Mesenchymal stem cell (in vitro differentiated cells and primary cell): Measurements from ENCODE around the gene PSMB11.

ENCODE experiments used
- DNase-seq: peaks from one replicate; pipeline ENCODE4 v3.0.0-alpha.2; 2013
- H2AFZ ChIP-seq: one replicate; pipeline ENCODE4 v1.6.1; 2013; ENCODE audit warnings: low read depth, mild to moderate bottlenecking, control low read depth, inconsistent platforms, low read length, moderate library complexity
- H2AK5ac ChIP-seq: 2 replicates; pipeline ENCODE4 v1.6.1; 2013; ENCODE audit warnings: low read length, moderate library complexity, mild to moderate bottlenecking, inconsistent platforms; ENCODE audit not compliant: severe bottlenecking
- H2BK120ac ChIP-seq: one replicate; pipeline ENCODE4 v1.6.1; 2013; ENCODE audit warnings: low read depth, mild to moderate bottlenecking, inconsistent platforms, low read length, moderate library complexity
- H2BK12ac ChIP-seq, 2 experiments: one replicate each; pipeline ENCODE4 v1.6.1; 2013; ENCODE audit warnings: inconsistent platforms in 2 of 2, low read length in 2 of 2, mild to moderate bottlenecking in 2 of 2, moderate library complexity in 2 of 2, control low read depth in 1 of 2
- H2BK15ac ChIP-seq: one replicate; pipeline ENCODE4 v1.6.1; 2013; ENCODE audit warnings: mild to moderate bottlenecking, low read depth, inconsistent platforms; ENCODE audit not compliant: poor library complexity, severe bottlenecking
- H2BK5ac ChIP-seq: 2 replicates; pipeline ENCODE4 v1.6.1; 2013; ENCODE audit warnings: low read depth, mild to moderate bottlenecking, low read length, control low read depth, inconsistent platforms; ENCODE audit not compliant: poor library complexity, severe bottlenecking
- H3K14ac ChIP-seq, 2 experiments: one replicate each; pipeline ENCODE4 v1.6.1; 2013; ENCODE audit warnings: inconsistent platforms in 2 of 2, low read length in 2 of 2, control low read depth in 1 of 2, mild to moderate bottlenecking in 1 of 2, moderate library complexity in 1 of 2
- H3K18ac ChIP-seq, 2 experiments: one replicate each; pipeline ENCODE4 v1.6.1; 2013; ENCODE audit warnings: inconsistent platforms in 2 of 2, low read length in 2 of 2, control low read depth in 1 of 2, low read depth in 1 of 2, mild to moderate bottlenecking in 1 of 2
- H3K23ac ChIP-seq, 2 experiments: one replicate each; pipeline ENCODE4 v1.6.1; 2013; ENCODE audit warnings: inconsistent platforms in 2 of 2, low read length in 2 of 2, mild to moderate bottlenecking in 2 of 2, moderate library complexity in 2 of 2, control low read depth in 1 of 2
- H3K27ac ChIP-seq: 2 replicates; pipeline ENCODE4 v1.5.1; 2013; ENCODE audit warnings: mild to moderate bottlenecking, moderate library complexity, low read length, control low read depth, inconsistent platforms; ENCODE audit not compliant: poor library complexity, severe bottlenecking
- H3K27me3 ChIP-seq, 2 experiments: 2 replicates each; pipeline versions ENCODE4 v1.6.1 to v1.7.0; 2013; ENCODE audit warnings: low read length in 2 of 2, mild to moderate bottlenecking in 2 of 2, moderate library complexity in 2 of 2, control low read depth in 1 of 2, inconsistent platforms in 1 of 2; ENCODE audit not compliant: control insufficient read depth in 1 of 2, insufficient read depth in 1 of 2
- H3K36me3 ChIP-seq, 2 experiments: 2 replicates each; pipeline versions ENCODE4 v1.6.1 to v1.7.0; 2013; ENCODE audit warnings: low read length in 2 of 2, control low read depth in 1 of 2, inconsistent platforms in 1 of 2, low read depth in 1 of 2, mild to moderate bottlenecking in 1 of 2; ENCODE audit not compliant: insufficient read depth in 2 of 2, control insufficient read depth in 1 of 2
- H3K4ac ChIP-seq, 2 experiments: one replicate each; pipeline ENCODE4 v1.6.1; 2013; ENCODE audit warnings: inconsistent platforms in 2 of 2, low read length in 2 of 2, mild to moderate bottlenecking in 2 of 2, moderate library complexity in 2 of 2, control low read depth in 1 of 2, low read depth in 1 of 2
- H3K4me1 ChIP-seq: 2 replicates; pipeline ENCODE4 v1.6.1; 2013; ENCODE audit warnings: low read depth, low read length, control low read depth; ENCODE audit not compliant: control insufficient read depth, insufficient read depth
- H3K4me2 ChIP-seq: 2 replicates; pipeline ENCODE4 v1.6.1; 2013; ENCODE audit warnings: low read length, mild to moderate bottlenecking, inconsistent platforms; ENCODE audit not compliant: poor library complexity, severe bottlenecking
- H3K4me3 ChIP-seq, 2 experiments: 2 replicates each; pipeline versions ENCODE4 v1.5.1 to v1.7.0; 2013; ENCODE audit warnings: low read length in 2 of 2, mild to moderate bottlenecking in 2 of 2, control low read depth in 1 of 2, low read depth in 1 of 2; ENCODE audit not compliant: insufficient read depth in 1 of 2
- H3K79me1 ChIP-seq: replicated peaks from 2 replicates; pipeline ENCODE4 v1.6.1; 2013; ENCODE audit warnings: mild to moderate bottlenecking, control low read depth, low read length, inconsistent platforms; ENCODE audit not compliant: poor library complexity, severe bottlenecking
- H3K9ac ChIP-seq: 2 replicates; pipeline ENCODE4 v1.7.0; 2013; ENCODE audit warnings: mild to moderate bottlenecking, low read length, moderate library complexity
- H3K9me3 ChIP-seq: 2 replicates; pipeline ENCODE4 v1.7.0; 2013; ENCODE audit warnings: mild to moderate bottlenecking, low read length; ENCODE audit not compliant: control insufficient read depth
- H4K8ac ChIP-seq: one replicate; pipeline ENCODE4 v1.6.1; 2013; ENCODE audit warnings: inconsistent platforms, mild to moderate bottlenecking, low read length, moderate library complexity
- H4K91ac ChIP-seq: one replicate; pipeline ENCODE4 v1.6.1; 2013; ENCODE audit warnings: mild to moderate bottlenecking, low read length, inconsistent platforms
- WGBS: methylation state at CpG from one replicate; pipeline ENCODE4 v1.1.7; 2013; ENCODE audit warnings: mixed read lengths; 5-methylcytosine and 5-hydroxymethylcytosine counted together

PSMB11 gene

DNA sequence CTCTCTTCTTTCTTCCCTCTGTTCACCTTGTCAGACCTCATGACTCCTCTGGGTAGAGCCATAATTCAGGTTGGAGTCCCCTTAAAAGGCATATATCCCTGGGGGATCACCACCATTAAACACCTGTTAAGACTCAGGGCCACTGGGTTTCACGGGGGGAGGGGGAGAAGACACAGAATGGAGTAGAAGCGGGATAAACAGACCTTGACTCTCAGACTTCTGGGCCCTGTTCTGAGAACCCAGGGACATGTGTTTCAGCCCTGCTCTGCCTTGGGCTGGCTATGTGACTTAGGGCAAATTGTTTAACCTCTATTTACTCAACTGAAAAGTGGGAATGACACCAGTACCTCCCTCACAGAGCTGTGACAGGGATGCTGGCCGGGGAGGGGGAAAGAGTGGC, 10.7 kb downstream of the PSMB11 start:
- no peak overlapping the region for H2BK5ac ChIP-seq
- H3K14ac ChIP-seq: no peak overlapping the region
- no peak overlapping the region for H4K91ac ChIP-seq
- no peak overlapping the region for H3K18ac ChIP-seq
- no peak overlapping the region for H2AK5ac ChIP-seq
- H3K79me1 ChIP-seq: peaks cover 6% of the 10 kb centered on the region
- H3K23ac ChIP-seq: no peak overlapping the region
- H2AFZ ChIP-seq: no peak overlapping the region
- H2BK12ac ChIP-seq: no peak overlapping the region
- no peaks in the 10 kb centered on the region for H3K27me3 ChIP-seq
- H2BK120ac ChIP-seq: no peak overlapping the region
- H3K27ac ChIP-seq: no peak overlapping the region
- no peak overlapping the region for H3K4me2 ChIP-seq
- WGBS: 87% methylated on average over 3 of the region's 3 CpGs
- H3K36me3 ChIP-seq: peaks cover 0 to 47% of the 10 kb centered on the region in 2 experiments
- H2BK15ac ChIP-seq: no peak overlapping the region
- no peak overlapping the region for H3K9ac ChIP-seq
- H3K4ac ChIP-seq: no peak overlapping the region
- H3K9me3 ChIP-seq: no peaks in the 10 kb centered on the region
- no peak overlapping the region for H4K8ac ChIP-seq
- H3K4me3 ChIP-seq: no peak overlapping the region
- H3K4me1 ChIP-seq: peaks cover 22% of the 10 kb centered on the region
- DNase-seq: no peak

DNA sequence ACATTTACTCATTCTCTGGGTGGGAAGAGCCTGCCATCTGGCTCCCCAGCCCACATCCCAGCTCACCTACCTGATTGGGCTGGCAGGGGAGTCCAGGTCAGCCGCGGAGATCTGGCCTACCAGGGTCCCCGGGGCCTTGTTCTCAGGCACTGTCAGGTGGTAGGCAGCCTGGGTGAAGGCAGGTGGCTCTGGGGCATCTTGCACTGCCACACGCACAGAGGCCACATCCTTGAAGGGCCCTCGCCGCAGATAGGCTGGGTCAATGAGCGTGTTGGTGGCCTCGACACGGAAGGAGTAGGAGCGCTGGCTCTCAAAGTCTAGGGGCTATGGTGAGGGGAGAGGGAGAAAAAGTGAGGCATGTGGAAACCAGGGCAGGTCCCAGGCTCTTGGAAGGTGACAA, 11.4 kb downstream of the PSMB11 start:
- no peak overlapping the region for H2BK15ac ChIP-seq
- H2BK5ac ChIP-seq: no peak overlapping the region
- no peaks in the 10 kb centered on the region for H3K9me3 ChIP-seq
- H3K4me1 ChIP-seq: peaks cover 25% of the 10 kb centered on the region
- no peak overlapping the region for H2AK5ac ChIP-seq
- no peak overlapping the region for H3K4me3 ChIP-seq
- peaks cover 6% of the 10 kb centered on the region for H3K79me1 ChIP-seq
- no peak overlapping the region for H3K14ac ChIP-seq
- H3K23ac ChIP-seq: no peak overlapping the region
- no peak overlapping the region for H3K4me2 ChIP-seq
- H3K4ac ChIP-seq: no peak overlapping the region
- H3K9ac ChIP-seq: no peak overlapping the region
- no peak overlapping the region for H2AFZ ChIP-seq
- 98% methylated on average over 10 of the region's 10 CpGs for WGBS
- no peaks in the 10 kb centered on the region for H3K27me3 ChIP-seq
- H4K8ac ChIP-seq: no peak overlapping the region
- H2BK120ac ChIP-seq: no peak overlapping the region
- H4K91ac ChIP-seq: no peak overlapping the region
- H3K18ac ChIP-seq: no peak overlapping the region
- peaks cover 4 to 42% of the 10 kb centered on the region in 2 experiments for H3K36me3 ChIP-seq
- H3K27ac ChIP-seq: no peak overlapping the region
- DNase-seq: no peak
- no peak overlapping the region for H2BK12ac ChIP-seq

DNA sequence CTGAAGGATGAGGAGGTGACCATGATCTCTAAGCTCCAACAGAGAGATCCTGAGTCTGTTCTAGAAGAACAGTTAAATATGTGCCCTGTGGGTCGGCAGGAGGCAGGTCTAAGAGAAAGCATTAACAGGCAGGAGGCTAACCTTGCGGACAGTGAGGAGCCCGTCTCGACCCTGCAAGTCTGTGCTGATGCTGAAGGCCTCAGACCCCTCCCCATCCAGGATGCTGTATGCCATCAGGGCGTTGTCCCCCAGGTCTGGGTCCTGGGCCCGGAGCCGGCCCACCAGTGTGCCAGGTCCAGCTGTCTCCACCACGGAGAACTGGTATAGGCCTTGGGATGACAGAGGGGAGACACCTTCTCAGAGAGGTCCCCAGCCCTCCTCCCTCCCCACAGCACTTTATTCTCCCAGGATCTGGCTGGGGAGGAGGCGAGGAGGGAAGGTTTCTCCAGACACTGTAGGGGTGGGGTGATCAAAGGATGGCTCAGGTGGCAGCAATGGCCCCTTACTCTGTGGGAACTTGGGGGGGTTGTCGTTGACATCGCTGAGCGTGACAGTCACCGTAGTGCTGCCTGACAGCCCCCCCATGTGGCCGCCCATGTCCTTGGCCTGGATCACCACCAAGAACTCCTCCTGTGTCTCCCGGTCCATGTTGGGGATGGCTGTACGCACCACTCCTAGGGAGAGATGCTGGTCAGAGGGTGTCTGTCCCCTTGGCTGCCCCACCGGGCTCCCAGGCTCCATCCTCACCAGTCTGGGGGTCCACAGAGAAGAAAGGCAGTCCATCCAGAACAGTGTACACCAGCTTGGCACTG, 12.2 kb downstream of the PSMB11 start:
- Histone ChIP-seq H3K4ac (no peak overlapping the region), H3K4me1 (peaks cover 26% of the 10 kb centered on the region), H3K18ac (no peak overlapping the region), H3K4me3 (no peak overlapping the region), H2BK5ac (no peak overlapping the region), H3K9me3 (no peaks in the 10 kb centered on the region), H2BK15ac (no peak overlapping the region), H3K79me1 (peaks cover 6% of the 10 kb centered on the region), H2AK5ac (no peak overlapping the region), H3K23ac (no peak overlapping the region), H3K14ac (no peak overlapping the region), H3K9ac (no peak overlapping the region), H2BK12ac (no peak overlapping the region), H3K27me3 (no peaks in the 10 kb centered on the region), H4K91ac (no peak overlapping the region), H2BK120ac (no peak overlapping the region), H2AFZ (no peak overlapping the region), H3K27ac (no peak overlapping the region), H3K4me2 (no peak overlapping the region), H3K36me3 (peaks cover 12 to 44% of the 10 kb centered on the region in 2 experiments), H4K8ac (no peak overlapping the region)
- DNase-seq: no peak
- 83% methylated on average over 14 of the region's 17 CpGs for WGBS

DNA sequence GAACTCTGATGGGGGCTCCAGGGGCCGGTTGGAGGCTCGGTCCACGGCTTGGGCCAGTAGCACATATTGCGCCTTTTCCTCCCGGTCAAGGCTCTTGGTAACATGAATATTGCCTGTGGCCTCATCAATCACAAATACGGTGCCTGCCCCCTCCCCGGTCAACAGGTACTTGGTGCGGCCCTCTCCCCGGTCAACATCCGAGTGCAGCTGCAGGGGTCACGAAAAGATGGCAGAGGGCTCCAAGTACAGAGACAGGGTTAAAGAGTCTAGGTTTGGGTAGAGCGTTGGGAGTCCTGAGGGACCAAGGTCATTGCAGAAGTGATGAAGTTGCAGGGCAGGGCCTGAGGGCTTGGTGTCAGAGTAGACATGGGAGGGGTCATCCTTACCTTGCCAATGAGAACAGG, 13.1 kb downstream of the PSMB11 start:
- Histone ChIP-seq H2BK12ac (no peak overlapping the region), H3K18ac (no peak overlapping the region), H4K91ac (no peak overlapping the region), H3K4me3 (no peak overlapping the region), H3K23ac (no peak overlapping the region), H2BK120ac (no peak overlapping the region), H3K79me1 (peaks cover 6% of the 10 kb centered on the region), H3K27me3 (no peaks in the 10 kb centered on the region), H3K4ac (no peak overlapping the region), H3K36me3 (peaks cover 17 to 45% of the 10 kb centered on the region in 2 experiments), H3K27ac (no peak overlapping the region), H2BK5ac (no peak overlapping the region), H2BK15ac (no peak overlapping the region), H3K9me3 (no peaks in the 10 kb centered on the region), H3K9ac (no peak overlapping the region), H4K8ac (no peak overlapping the region), H2AK5ac (no peak overlapping the region), H3K4me2 (no peak overlapping the region), H2AFZ (no peak overlapping the region), H3K14ac (no peak overlapping the region), H3K4me1 (peaks cover 28% of the 10 kb centered on the region)
- DNase-seq: no peak
- WGBS: 99% methylated on average over 12 of the region's 12 CpGs
